ENCODE measurements around the gene HLTF. TPM values are rescaled to one million over a fixed set of nuclear protein-coding genes. Genes with fewer than 3 reads are reported as not detected.
A peak's percentile ranks its signal among the peaks of the same experiment; 100 is the strongest.

The HLTF gene
- total and polyA plus RNA-seq, 2 of the 13 experiments (the other 11 are each of a cell fraction or from before 2014, with no cell fraction given): 12.0 to 22.9 TPM

DNA sequence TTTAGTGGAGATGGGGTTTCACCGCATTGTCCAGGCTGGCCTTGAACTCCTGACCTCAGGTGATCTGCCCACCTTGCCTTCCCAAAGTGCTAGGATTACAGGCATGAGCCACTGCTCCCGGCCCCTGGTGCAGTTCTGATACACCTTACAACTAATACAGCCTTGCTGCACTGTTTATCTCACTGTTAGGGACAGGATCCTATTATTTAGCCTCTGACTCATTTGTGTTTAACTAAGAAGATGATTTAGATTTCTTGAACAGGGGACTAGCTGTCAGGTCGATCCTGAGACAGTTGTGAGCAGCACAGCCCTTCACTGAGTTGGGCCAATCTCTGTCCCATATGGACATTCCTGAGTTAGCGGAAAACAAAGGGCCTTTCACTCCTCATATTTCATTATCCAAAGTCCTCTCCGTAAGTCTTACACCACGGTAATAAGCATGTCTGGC, 75.8 kb downstream of the HLTF start (continued):
- TF ChIP-seq ZNF256 (CRISPR knock-in tag; conservative IDR thresholded peaks at IDR 0.05) (no peak), ZNF253 (CRISPR knock-in tag; IDR thresholded peaks at IDR 0.05; ENCODE audit: borderline replicate concordance) (no peak), ETV6 (CRISPR knock-in tag; conservative IDR thresholded peaks at IDR 0.05) (no peak), ZNF746 (CRISPR knock-in tag; IDR thresholded peaks at IDR 0.05) (no peak), ZNF83 (CRISPR knock-in tag; IDR thresholded peaks at IDR 0.05; ENCODE audit: borderline replicate concordance) (no peak), RARA (CRISPR knock-in tag; IDR thresholded peaks at IDR 0.05) (peak; percentile 54), POLR2G (IDR thresholded peaks at IDR 0.05; ENCODE audit: low read depth, low read length) (no peak), HHEX (CRISPR knock-in tag; IDR thresholded peaks at IDR 0.05) (0 out of 2 replicates have a peak, but pooled peaks have one; percentile 16), ETV5 (CRISPR knock-in tag; IDR thresholded peaks at IDR 0.05; ENCODE audit: borderline replicate concordance) (no peak; the same call in 1 of the 2 replicates), IRF2 (CRISPR knock-in tag; IDR thresholded peaks at IDR 0.05) (peak; percentile 17; the same call in 1 of the 2 replicates), HES4 (CRISPR knock-in tag; IDR thresholded peaks at IDR 0.05; ENCODE audit: borderline replicate concordance) (no peak), PHB2 (IDR thresholded peaks at IDR 0.05; ENCODE audit: partially characterized antibody) (no peak), ZNF234 (CRISPR knock-in tag; conservative IDR thresholded peaks at IDR 0.05) (no peak), ZBTB20 (CRISPR knock-in tag; IDR thresholded peaks at IDR 0.05; ENCODE audit: borderline replicate concordance, low read depth) (no peak), ZFP36 (IDR thresholded peaks at IDR 0.05; ENCODE audit: borderline replicate concordance, low read depth, low read length, partially characterized antibody) (no peak), SIX4 (CRISPR knock-in tag; IDR thresholded peaks at IDR 0.05) (peak; percentile 93), GATAD2A (CRISPR knock-in tag; IDR thresholded peaks at IDR 0.05) (peak; percentile 86), ZNF446 (CRISPR knock-in tag; IDR thresholded peaks at IDR 0.05) (no peak), ZFP1 (CRISPR knock-in tag; IDR thresholded peaks at IDR 0.05) (no peak), ZNF761 (CRISPR knock-in tag; conservative IDR thresholded peaks at IDR 0.05) (no peak), RCOR2 (CRISPR knock-in tag; IDR thresholded peaks at IDR 0.05) (no peak; the same call in 1 of the 2 replicates), ATM (IDR thresholded peaks at IDR 0.05; ENCODE audit: borderline replicate concordance) (no peak)
- TF ChIP-seq, protein P1, sequence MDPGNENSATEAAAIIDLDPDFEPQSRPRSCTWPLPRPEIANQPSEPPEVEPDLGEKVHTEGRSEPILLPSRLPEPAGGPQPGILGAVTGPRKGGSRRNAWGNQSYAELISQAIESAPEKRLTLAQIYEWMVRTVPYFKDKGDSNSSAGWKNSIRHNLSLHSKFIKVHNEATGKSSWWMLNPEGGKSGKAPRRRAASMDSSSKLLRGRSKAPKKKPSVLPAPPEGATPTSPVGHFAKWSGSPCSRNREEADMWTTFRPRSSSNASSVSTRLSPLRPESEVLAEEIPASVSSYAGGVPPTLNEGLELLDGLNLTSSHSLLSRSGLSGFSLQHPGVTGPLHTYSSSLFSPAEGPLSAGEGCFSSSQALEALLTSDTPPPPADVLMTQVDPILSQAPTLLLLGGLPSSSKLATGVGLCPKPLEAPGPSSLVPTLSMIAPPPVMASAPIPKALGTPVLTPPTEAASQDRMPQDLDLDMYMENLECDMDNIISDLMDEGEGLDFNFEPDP (CRISPR knock-in tag; conservative IDR thresholded peaks at IDR 0.05): no peak
- TF ChIP-seq, protein P2, sequence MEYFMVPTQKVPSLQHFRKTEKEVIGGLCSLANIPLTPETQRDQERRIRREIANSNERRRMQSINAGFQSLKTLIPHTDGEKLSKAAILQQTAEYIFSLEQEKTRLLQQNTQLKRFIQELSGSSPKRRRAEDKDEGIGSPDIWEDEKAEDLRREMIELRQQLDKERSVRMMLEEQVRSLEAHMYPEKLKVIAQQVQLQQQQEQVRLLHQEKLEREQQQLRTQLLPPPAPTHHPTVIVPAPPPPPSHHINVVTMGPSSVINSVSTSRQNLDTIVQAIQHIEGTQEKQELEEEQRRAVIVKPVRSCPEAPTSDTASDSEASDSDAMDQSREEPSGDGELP (IDR thresholded peaks at IDR 0.05; ENCODE audit: borderline replicate concordance, low read depth): peak; percentile 41; the same call in 1 of the 2 replicates
- TF ChIP-seq, protein P3, sequence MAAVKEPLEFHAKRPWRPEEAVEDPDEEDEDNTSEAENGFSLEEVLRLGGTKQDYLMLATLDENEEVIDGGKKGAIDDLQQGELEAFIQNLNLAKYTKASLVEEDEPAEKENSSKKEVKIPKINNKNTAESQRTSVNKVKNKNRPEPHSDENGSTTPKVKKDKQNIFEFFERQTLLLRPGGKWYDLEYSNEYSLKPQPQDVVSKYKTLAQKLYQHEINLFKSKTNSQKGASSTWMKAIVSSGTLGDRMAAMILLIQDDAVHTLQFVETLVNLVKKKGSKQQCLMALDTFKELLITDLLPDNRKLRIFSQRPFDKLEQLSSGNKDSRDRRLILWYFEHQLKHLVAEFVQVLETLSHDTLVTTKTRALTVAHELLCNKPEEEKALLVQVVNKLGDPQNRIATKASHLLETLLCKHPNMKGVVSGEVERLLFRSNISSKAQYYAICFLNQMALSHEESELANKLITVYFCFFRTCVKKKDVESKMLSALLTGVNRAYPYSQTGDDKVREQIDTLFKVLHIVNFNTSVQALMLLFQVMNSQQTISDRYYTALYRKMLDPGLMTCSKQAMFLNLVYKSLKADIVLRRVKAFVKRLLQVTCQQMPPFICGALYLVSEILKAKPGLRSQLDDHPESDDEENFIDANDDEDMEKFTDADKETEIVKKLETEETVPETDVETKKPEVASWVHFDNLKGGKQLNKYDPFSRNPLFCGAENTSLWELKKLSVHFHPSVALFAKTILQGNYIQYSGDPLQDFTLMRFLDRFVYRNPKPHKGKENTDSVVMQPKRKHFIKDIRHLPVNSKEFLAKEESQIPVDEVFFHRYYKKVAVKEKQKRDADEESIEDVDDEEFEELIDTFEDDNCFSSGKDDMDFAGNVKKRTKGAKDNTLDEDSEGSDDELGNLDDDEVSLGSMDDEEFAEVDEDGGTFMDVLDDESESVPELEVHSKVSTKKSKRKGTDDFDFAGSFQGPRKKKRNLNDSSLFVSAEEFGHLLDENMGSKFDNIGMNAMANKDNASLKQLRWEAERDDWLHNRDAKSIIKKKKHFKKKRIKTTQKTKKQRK (IDR thresholded peaks at IDR 0.05; ENCODE audit: low read length): no peak
- TF ChIP-seq, protein P4, sequence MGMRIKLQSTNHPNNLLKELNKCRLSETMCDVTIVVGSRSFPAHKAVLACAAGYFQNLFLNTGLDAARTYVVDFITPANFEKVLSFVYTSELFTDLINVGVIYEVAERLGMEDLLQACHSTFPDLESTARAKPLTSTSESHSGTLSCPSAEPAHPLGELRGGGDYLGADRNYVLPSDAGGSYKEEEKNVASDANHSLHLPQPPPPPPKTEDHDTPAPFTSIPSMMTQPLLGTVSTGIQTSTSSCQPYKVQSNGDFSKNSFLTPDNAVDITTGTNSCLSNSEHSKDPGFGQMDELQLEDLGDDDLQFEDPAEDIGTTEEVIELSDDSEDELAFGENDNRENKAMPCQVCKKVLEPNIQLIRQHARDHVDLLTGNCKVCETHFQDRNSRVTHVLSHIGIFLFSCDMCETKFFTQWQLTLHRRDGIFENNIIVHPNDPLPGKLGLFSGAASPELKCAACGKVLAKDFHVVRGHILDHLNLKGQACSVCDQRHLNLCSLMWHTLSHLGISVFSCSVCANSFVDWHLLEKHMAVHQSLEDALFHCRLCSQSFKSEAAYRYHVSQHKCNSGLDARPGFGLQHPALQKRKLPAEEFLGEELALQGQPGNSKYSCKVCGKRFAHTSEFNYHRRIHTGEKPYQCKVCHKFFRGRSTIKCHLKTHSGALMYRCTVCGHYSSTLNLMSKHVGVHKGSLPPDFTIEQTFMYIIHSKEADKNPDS (CRISPR knock-in tag; IDR thresholded peaks at IDR 0.05): no peak
